ENCODE data around the gene SUCNR1. TPM values are rescaled to one million over a fixed set of nuclear protein-coding genes. Genes with fewer than 3 reads are reported as not detected.
A peak's percentile ranks its signal among the peaks of the same experiment; 100 is the strongest.
"Not testable (repeated sequence)": the region's sequence is repeated elsewhere in the genome, so short reads cannot be mapped to it uniquely, and the experiment has no call there.

Gene SUCNR1
- total RNA-seq, 2 experiments from 2014 or later: not detected

GRCh38 chr3:151879679-151880415 lies 6.4 kb downstream of the SUCNR1 start:
- Mint-ChIP-seq H3K36me3 (ENCODE audit: low read depth) (no peaks in the 10 kb centered on the region), H3K4me1 (peaks cover 9% of the 10 kb centered on the region), H3K27me3 (peaks cover 2% of the 10 kb centered on the region), H3K4me3 (no peak overlapping the region), H3K9me3 (no peaks in the 10 kb centered on the region), H3K27ac (no peak overlapping the region)
- no peak for DNase-seq
- ChIA-PET CTCF (no interaction called here), POLR2A (no interaction called here)

GRCh38 chr3:151880416-151880690 lies 6.9 kb downstream of the SUCNR1 start:
- peaks cover 2% of the 10 kb centered on the region for H3K27me3 Mint-ChIP-seq
- peaks cover 13% of the 10 kb centered on the region for H3K4me1 Mint-ChIP-seq
- H3K4me3 Mint-ChIP-seq: no peak overlapping the region
- H3K36me3 Mint-ChIP-seq (ENCODE audit: low read depth): no peaks in the 10 kb centered on the region
- ChIA-PET CTCF (no interaction called here), POLR2A (no interaction called here)
- no peak for DNase-seq
- no peaks in the 10 kb centered on the region for H3K9me3 Mint-ChIP-seq
- H3K27ac Mint-ChIP-seq: no peak overlapping the region

DNA sequence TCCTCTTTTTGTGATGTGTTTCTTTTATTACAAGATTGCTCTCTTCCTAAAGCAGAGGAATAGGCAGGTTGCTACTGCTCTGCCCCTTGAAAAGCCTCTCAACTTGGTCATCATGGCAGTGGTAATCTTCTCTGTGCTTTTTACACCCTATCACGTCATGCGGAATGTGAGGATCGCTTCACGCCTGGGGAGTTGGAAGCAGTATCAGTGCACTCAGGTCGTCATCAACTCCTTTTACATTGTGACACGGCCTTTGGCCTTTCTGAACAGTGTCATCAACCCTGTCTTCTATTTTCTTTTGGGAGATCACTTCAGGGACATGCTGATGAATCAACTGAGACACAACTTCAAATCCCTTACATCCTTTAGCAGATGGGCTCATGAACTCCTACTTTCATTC lies 7.7 kb downstream of the SUCNR1 start:
- POLR2A ChIA-PET: no interaction called here
- Mint-ChIP-seq H3K36me3 (ENCODE audit: low read depth) (no peaks in the 10 kb centered on the region), H3K9me3 (no peaks in the 10 kb centered on the region)

GRCh38 chr3:151885397-151885796 lies 12.0 kb downstream of the SUCNR1 start:
- H3K36me3 Mint-ChIP-seq (ENCODE audit: low read depth); H3K9me3 Mint-ChIP-seq; H3K27me3 Mint-ChIP-seq; H3K4me3 Mint-ChIP-seq; CTCF ChIA-PET; H3K27ac Mint-ChIP-seq; DNase-seq; POLR2A ChIA-PET: not testable (repeated sequence)
- H3K4me1 Mint-ChIP-seq: peaks cover 16% of the 10 kb centered on the region

More for the DNA sequence above, 7.7 kb downstream of the SUCNR1 start:
- Mint-ChIP-seq H3K27ac (no peak overlapping the region), H3K27me3 (no peaks in the 10 kb centered on the region), H3K4me3 (no peak overlapping the region), H3K4me1 (peaks cover 13% of the 10 kb centered on the region)
- CTCF ChIA-PET: no interaction called here
- no peak for DNase-seq

DNA sequence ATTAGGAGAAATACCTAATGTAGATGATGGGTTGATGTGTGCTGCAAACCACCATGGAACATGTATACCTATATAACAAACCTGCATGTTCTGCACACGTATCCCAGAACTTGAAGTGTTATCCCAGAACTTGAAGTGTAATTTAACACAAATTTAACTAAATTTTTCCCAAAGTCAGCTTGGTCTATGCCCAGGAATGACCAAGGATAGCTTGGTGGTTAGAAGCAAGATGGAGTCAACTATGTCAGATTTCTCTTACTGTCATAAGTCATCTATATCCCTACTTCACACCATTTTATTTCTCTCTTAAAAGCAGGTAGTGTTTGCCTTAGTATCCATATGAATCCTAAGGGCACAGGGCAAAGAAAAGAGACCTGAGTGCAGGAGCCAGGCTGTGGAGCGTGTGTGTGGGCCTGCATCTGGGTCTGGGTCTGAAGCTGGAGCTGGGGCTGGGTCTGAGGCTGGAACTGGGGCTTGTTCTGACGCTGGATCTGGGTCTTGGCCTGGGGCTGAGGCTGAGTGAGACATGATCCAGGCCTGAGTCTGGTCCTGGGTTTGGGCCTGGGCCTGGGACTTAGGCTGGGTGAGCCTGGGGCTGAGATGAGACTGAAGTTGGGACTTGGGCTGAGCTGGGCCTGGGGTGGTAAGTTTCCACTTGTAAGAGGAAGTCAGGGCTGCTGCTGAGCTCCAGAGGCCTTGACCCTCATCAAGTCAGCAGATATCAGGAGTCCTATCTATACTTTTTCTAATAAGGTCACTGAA lies 14.2 kb downstream of the SUCNR1 start:
- H3K4me3 Mint-ChIP-seq; H3K9me3 Mint-ChIP-seq; H3K36me3 Mint-ChIP-seq (ENCODE audit: low read depth); POLR2A ChIA-PET; DNase-seq; CTCF ChIA-PET; H3K27ac Mint-ChIP-seq; H3K27me3 Mint-ChIP-seq: not testable (repeated sequence)
- peaks cover 25% of the 10 kb centered on the region for H3K4me1 Mint-ChIP-seq

- ChIA-PET CTCF (interaction anchor here (0.6 kb wide), 1 partner anchor 1716 kb away, joined by 4 read pairs; no protein-coding TSS in a partner anchor), POLR2A (interaction anchor here (0.9 kb wide), 1 partner anchor 708 kb away, joined by 4 read pairs; no protein-coding TSS in a partner anchor)
- Mint-ChIP-seq H3K9me3 (no peaks in the 10 kb centered on the region), H3K27me3 (no peaks in the 10 kb centered on the region), H3K4me3 (no peak overlapping the region), H3K4me1 (peaks cover 27% of the 10 kb centered on the region), H3K36me3 (ENCODE audit: low read depth) (peaks cover 6% of the 10 kb centered on the region), H3K27ac (peak overlapping the region; percentile 36)
- DNase-seq: no peak
Measured at GRCh38 chr3:151890721-151891141, 17.3 kb downstream of the SUCNR1 start.

- Mint-ChIP-seq H3K36me3 (ENCODE audit: low read depth) (peaks cover 6% of the 10 kb centered on the region), H3K4me3 (no peak overlapping the region), H3K9me3 (no peaks in the 10 kb centered on the region), H3K27me3 (no peaks in the 10 kb centered on the region), H3K4me1 (peaks cover 34% of the 10 kb centered on the region), H3K27ac (no peak overlapping the region)
- ChIA-PET CTCF (no interaction called here), POLR2A (no interaction called here)
- no peak for DNase-seq
Measured at GRCh38 chr3:151891721-151892120, 18.3 kb downstream of the SUCNR1 start.

- H3K27ac Mint-ChIP-seq: no peak overlapping the region
- no peaks in the 10 kb centered on the region for H3K9me3 Mint-ChIP-seq
- POLR2A ChIA-PET: no interaction called here
- DNase-seq: no peak
- H3K27me3 Mint-ChIP-seq: no peaks in the 10 kb centered on the region
- H3K36me3 Mint-ChIP-seq (ENCODE audit: low read depth): peaks cover 6% of the 10 kb centered on the region
- peaks cover 39% of the 10 kb centered on the region for H3K4me1 Mint-ChIP-seq
- no peak overlapping the region for H3K4me3 Mint-ChIP-seq
- CTCF ChIA-PET: no interaction called here
Measured at GRCh38 chr3:151894219-151894618, 20.8 kb downstream of the SUCNR1 start.

GRCh38 chr3:151895478-151896241 lies 22.2 kb downstream of the SUCNR1 start:
- CTCF ChIA-PET: no interaction called here
- no peak overlapping the region for H3K4me3 Mint-ChIP-seq

GRCh38 chr3:151896246-151897012 lies 23.0 kb downstream of the SUCNR1 start:
- DNase-seq: no peak
- Mint-ChIP-seq H3K4me1 (peaks cover 39% of the 10 kb centered on the region), H3K9me3 (no peaks in the 10 kb centered on the region), H3K27ac (no peak overlapping the region), H3K27me3 (no peaks in the 10 kb centered on the region), H3K36me3 (ENCODE audit: low read depth) (peaks cover 6% of the 10 kb centered on the region), H3K4me3 (no peak overlapping the region)
- POLR2A ChIA-PET: no interaction called here
- CTCF ChIA-PET: no interaction called here

More at GRCh38 chr3:151895478-151896241, 22.2 kb downstream of the SUCNR1 start:
- POLR2A ChIA-PET: interaction anchor here (1.1 kb wide), 1 partner anchor 8 kb away, joined by 3 read pairs; no protein-coding TSS in a partner anchor
- Mint-ChIP-seq H3K27me3 (no peaks in the 10 kb centered on the region), H3K9me3 (no peaks in the 10 kb centered on the region), H3K4me1 (peaks cover 38% of the 10 kb centered on the region), H3K27ac (no peak overlapping the region), H3K36me3 (ENCODE audit: low read depth) (peaks cover 6% of the 10 kb centered on the region)
- DNase-seq: no peak

DNA sequence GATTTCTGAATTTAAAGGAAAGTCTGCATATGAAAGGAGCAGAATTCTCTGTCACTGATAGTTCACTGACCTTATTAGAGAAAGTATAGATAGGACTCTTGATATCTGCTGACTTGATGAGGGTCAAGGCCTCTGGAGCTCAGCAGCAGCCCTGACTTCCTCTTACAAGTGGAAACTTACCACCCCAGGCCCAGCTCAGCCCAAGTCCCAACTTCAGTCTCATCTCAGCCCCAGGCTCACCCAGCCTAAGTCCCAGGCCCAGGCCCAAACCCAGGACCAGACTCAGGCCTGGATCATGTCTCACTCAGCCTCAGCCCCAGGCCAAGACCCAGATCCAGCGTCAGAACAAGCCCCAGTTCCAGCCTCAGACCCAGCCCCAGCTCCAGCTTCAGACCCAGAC lies 24.7 kb downstream of the SUCNR1 start:
- H3K36me3 Mint-ChIP-seq (ENCODE audit: low read depth); H3K9me3 Mint-ChIP-seq; H3K27me3 Mint-ChIP-seq; H3K27ac Mint-ChIP-seq; DNase-seq; CTCF ChIA-PET; POLR2A ChIA-PET; H3K4me3 Mint-ChIP-seq: not testable (repeated sequence)
- peaks cover 47% of the 10 kb centered on the region for H3K4me1 Mint-ChIP-seq

DNA sequence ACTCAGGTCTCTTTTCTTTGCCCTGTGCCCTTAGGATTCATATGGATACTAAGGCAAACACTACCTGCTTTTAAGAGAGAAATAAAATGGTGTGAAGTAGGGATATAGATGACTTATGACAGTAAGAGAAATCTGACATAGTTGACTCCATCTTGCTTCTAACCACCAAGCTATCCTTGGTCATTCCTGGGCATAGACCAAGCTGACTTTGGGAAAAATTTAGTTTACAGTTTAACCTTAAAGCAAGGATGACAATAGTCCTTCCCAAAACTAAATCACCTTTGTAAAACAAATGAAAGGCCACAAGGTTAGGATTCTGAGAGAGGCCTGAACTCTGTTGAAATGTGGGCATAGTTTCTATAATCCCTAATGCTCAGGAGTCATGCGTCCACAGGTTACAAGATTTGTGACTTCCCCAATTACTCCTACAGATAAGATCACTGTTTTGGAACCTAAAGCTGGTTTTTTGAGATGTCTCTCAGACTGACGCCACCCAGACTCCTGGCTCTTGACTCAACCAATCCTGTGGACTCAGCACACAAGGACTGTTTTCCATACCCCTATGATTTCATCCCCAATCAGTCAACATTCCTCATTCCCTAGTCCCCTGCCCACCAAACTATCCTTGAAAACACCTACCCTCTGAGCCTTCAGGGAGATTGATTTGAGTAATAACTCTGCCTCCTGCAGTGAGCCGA lies 25.3 kb downstream of the SUCNR1 start:
- H3K36me3 Mint-ChIP-seq (ENCODE audit: low read depth); POLR2A ChIA-PET: not testable (repeated sequence)

More for the DNA sequence above, 25.3 kb downstream of the SUCNR1 start:
- DNase-seq, H3K27me3 Mint-ChIP-seq, H3K27ac Mint-ChIP-seq, CTCF ChIA-PET, H3K4me3 Mint-ChIP-seq, H3K9me3 Mint-ChIP-seq: not testable (repeated sequence)
- peaks cover 47% of the 10 kb centered on the region for H3K4me1 Mint-ChIP-seq

All from activated CD4-positive, alpha-beta memory T cell treated with anti-CD3 and anti-CD28 coated beads, Interleukin-2, amount 10 ng/mL, durations not matched to agents 7 days and 5 days (primary cell).